K562 (cell line): ENCODE data around the gene ABCF3. TPM values are rescaled to one million over a fixed set of nuclear protein-coding genes. Genes with fewer than 3 reads are reported as not detected.

Experiments
- ARID3B ChIP-seq: fragments of 250-450 bp; sonication (Bioruptor Pico); IDR thresholded peaks from 2 replicates; pipeline ENCODE4 v1.4.0; 2020; ENCODE audit warnings: borderline replicate concordance
- CHAMP1 ChIP-seq: fragments of 450-650 bp; IDR thresholded peaks from 2 replicates; pipeline ENCODE4 v1.6.1; 2016; ENCODE audit warnings: mild to moderate bottlenecking
- FIP1L1 ChIP-seq: fragments of 200-400 bp; formaldehyde crosslinking; IDR thresholded peaks from 2 replicates; pipeline ENCODE4 v1.6.1; 2018; ENCODE audit warnings: mild to moderate bottlenecking, low read depth, low read length; ENCODE audit not compliant: poor library complexity, severe bottlenecking
- HINFP ChIP-seq: fragments of 450-650 bp; conservative IDR thresholded peaks from 2 replicates; pipeline ENCODE4 v1.6.1; 2016; ENCODE audit warnings: missing genetic modification characterization, low read depth, mild to moderate bottlenecking, control low read depth, missing compliant biosample characterization
- HNRNPK ChIP-seq: fragments of 200-400 bp; formaldehyde crosslinking; IDR thresholded peaks from one replicate; pipeline ENCODE4 v1.6.1; 2018; ENCODE audit warnings: mild to moderate bottlenecking, low read depth, low read length; ENCODE audit not compliant: poor library complexity, severe bottlenecking
- MTA2 ChIP-seq: fragments of 450-650 bp; IDR thresholded peaks from 2 replicates; pipeline ENCODE4 v1.6.1; 2016; ENCODE audit warnings: low read depth
- NBN ChIP-seq: fragments of 450-650 bp; IDR thresholded peaks from 2 replicates; pipeline ENCODE4 v1.6.1; 2016; ENCODE audit warnings: low read depth, mild to moderate bottlenecking
- SIX5 ChIP-seq, 2 experiments: IDR thresholded peaks; 2 replicates each; pipeline ENCODE4 v1.6.1; 2011; ENCODE audit warnings: low read length in 2 of 2, borderline replicate concordance in 1 of 2, low read depth in 1 of 2, mild to moderate bottlenecking in 1 of 2, moderate library complexity in 1 of 2; ENCODE audit not compliant: insufficient read depth in 1 of 2
- SRSF1 ChIP-seq: fragments of 200-400 bp; formaldehyde crosslinking; IDR thresholded peaks from 2 replicates; pipeline ENCODE4 v1.6.1; 2017; ENCODE audit warnings: mild to moderate bottlenecking, low read depth, low read length, moderate library complexity
- TAF9B ChIP-seq: fragments of 450-650 bp; IDR thresholded peaks from 2 replicates; pipeline ENCODE4 v1.6.1; 2018; ENCODE audit warnings: mild to moderate bottlenecking; ENCODE audit not compliant: partially characterized antibody
- polyA plus RNA-seq, 8 experiments: library from polyadenylated mRNA; depleted of rRNA in 4 of 8; stranded (reverse) in 5 of 8; unstranded in 3 of 8; fragments of >200 nt; fragmentation: Nextera tagmentation in 2 of 8; fragmentation: Illumina TruSeq in 1 of 8; extraction: Ambion mirVana in 2 of 8; extraction: Trizol in 1 of 8; gene quantifications; 2 replicates each; pipeline versions ENCODE4 v1.2.1 to v1.2.3, GENCODE V29; 2011 to 2014; ENCODE audit warnings: inconsistent platforms in 1 of 8, missing spikeins in 1 of 8
- total RNA-seq, 7 experiments: library from RNA; depleted of rRNA in 6 of 7; stranded (reverse); fragments of >200 nt in 6 of 7; fragmentation: Illumina TruSeq in 2 of 7; extraction: Trizol in 2 of 7; gene quantifications; 2 replicates each; pipeline versions ENCODE4 v1.2.1 to v1.2.3, GENCODE V29; 2011 to 2021; ENCODE audit warnings: low replicate concordance in 1 of 7

ABCF3 gene
- total and polyA plus RNA-seq, 9 of the 15 experiments (the other 6 are each of a cell fraction or from before 2014, with no cell fraction given) = 6.7 to 77.9 (median 45.1) TPM

- TF ChIP-seq TAF9B = no peak
- no peak for TF ChIP-seq MTA2
- peak; percentile 66 for TF ChIP-seq FIP1L1
- TF ChIP-seq CHAMP1 = no peak
- TF ChIP-seq HNRNPK = no peak
- peak; percentile 91 to 92 for TF ChIP-seq SIX5 (IDR thresholded peaks at IDR 0.05; ENCODE audit: borderline replicate concordance in 1 of 2, insufficient read depth in 1 of 2, low read depth in 1 of 2, low read length in 2 of 2)
- no peak for TF ChIP-seq HINFP (tag)
- no peak for TF ChIP-seq SRSF1
- no peak for TF ChIP-seq NBN
- 0 out of 2 replicates have a peak, but pooled peaks have one; percentile 69 for TF ChIP-seq ARID3B
- TF ChIP-seq, all 486 proteins: peak for 101
Observed at GRCh38 chr3:184174646-184175492, 11.1 kb upstream of the ABCF3 start, which contains the start of gene AP2M1 (continued).
